Stimulated activated naive CD8-positive, alpha-beta T cell treated with anti-CD3 and anti-CD28 coated beads, Interleukin-15, Interleukin-2, amounts not matched to agents 100 ng/mL and 50 ng/mL, for 24 hours (primary cell): ENCODE results near the gene OR10V1.
"Not testable (repeated sequence)": the region's sequence is repeated elsewhere in the genome, so short reads cannot be mapped to it uniquely, and the experiment has no call there.

Experiments
- H3K27ac Mint-ChIP-seq: one replicate; pipeline ENCODE4 v1.8.0; 2021; ENCODE audit warnings: mild to moderate bottlenecking, mixed read lengths
- H3K27me3 Mint-ChIP-seq: one replicate; pipeline ENCODE4 v1.8.0; 2021; ENCODE audit warnings: mixed read lengths
- H3K36me3 Mint-ChIP-seq: one replicate; pipeline ENCODE4 v1.8.0; 2021; ENCODE audit warnings: low read depth, mixed read lengths
- H3K4me1 Mint-ChIP-seq: one replicate; pipeline ENCODE4 v1.8.0; 2021; ENCODE audit warnings: low read depth, mixed read lengths
- H3K4me3 Mint-ChIP-seq: one replicate; pipeline ENCODE4 v1.8.0; 2021; ENCODE audit warnings: mild to moderate bottlenecking, mixed read lengths
- H3K9me3 Mint-ChIP-seq: one replicate; pipeline ENCODE4 v1.8.0; 2021; ENCODE audit warnings: mixed read lengths

OR10V1 gene

DNA sequence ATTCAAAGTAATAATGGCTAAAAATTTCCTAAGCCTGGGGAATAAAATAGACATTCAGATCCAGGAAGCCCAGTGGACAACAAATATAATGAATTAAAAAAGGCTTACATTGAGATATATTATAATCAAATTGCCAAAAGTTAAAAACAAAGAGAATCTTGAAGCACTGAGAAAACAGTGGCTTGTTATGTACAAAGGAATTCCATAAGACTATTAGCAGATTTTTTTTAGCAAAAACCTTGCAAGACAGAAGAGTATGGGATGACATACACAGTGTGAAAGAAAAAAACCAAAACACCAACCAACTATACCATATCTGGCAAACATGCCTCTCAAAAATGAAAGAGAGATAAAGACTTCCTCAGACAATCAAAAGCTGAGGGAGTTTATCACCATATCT lies 20.7 kb downstream of the OR10V1 start:
- H3K4me3 Mint-ChIP-seq: no peak overlapping the region
- H3K27me3 Mint-ChIP-seq: peaks cover 20% of the 10 kb centered on the region
- no peaks in the 10 kb centered on the region for H3K4me1 Mint-ChIP-seq
- H3K9me3 Mint-ChIP-seq: peaks cover 15% of the 10 kb centered on the region
- H3K27ac Mint-ChIP-seq: no peak overlapping the region
- no peaks in the 10 kb centered on the region for H3K36me3 Mint-ChIP-seq

- Mint-ChIP-seq H3K4me3 (no peak overlapping the region), H3K9me3 (peaks cover 15% of the 10 kb centered on the region), H3K27ac (no peak overlapping the region), H3K4me1 (no peaks in the 10 kb centered on the region), H3K36me3 (no peaks in the 10 kb centered on the region), H3K27me3 (peaks cover 16% of the 10 kb centered on the region)
These were observed 22.5 kb downstream of the OR10V1 start for GRCh38 chr11:59691156-59691555.

DNA sequence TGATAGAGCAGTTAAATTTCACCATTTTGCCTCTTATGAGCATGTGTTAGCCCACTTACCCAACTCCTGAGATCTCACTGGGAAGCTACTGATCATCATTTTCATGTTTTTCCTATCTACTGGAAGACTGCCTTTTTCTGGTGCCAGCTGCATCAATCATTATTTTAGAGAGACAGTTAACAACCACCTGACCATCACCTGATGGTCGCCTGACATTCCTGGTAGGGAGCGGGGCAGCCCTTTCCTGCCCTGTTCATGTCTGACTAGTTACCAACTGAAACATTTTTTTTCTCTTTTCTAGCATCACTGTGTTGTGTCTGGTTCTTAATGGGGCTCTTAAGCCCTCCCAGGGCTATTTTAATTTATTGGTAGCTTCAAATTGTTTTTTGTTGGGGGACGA lies 24.6 kb downstream of the OR10V1 start:
- peaks cover 15% of the 10 kb centered on the region for H3K9me3 Mint-ChIP-seq
- H3K27me3 Mint-ChIP-seq: peaks cover 21% of the 10 kb centered on the region
- no peak overlapping the region for H3K27ac Mint-ChIP-seq
- no peaks in the 10 kb centered on the region for H3K4me1 Mint-ChIP-seq
- no peaks in the 10 kb centered on the region for H3K36me3 Mint-ChIP-seq
- no peak overlapping the region for H3K4me3 Mint-ChIP-seq

DNA sequence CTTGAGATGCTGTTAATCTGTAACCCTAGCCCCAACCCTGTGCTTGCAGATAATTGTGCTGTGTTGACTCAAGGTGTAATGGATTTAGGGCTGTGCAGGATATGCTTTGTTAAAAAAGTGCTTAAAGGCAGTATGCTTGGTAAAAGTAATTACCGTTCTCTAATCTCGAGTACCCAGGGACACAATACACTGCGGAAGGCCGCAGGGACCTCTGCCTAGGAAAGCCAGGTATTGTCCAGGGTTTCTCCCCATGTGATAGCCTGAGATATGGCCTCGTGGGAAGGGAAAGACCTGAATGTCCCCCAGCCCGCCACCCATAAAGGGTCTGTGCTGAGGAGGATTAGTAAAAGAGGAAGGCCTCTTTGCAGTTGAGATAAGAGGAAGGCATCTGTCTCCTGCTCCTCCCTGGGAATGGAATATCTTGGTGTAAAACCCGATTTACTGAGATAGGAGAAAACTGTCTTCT lies 32.4 kb downstream of the OR10V1 start:
- H3K27me3 Mint-ChIP-seq: peaks cover 24% of the 10 kb centered on the region
- peaks cover 12% of the 10 kb centered on the region for H3K4me1 Mint-ChIP-seq
- H3K9me3 Mint-ChIP-seq, H3K4me3 Mint-ChIP-seq, H3K27ac Mint-ChIP-seq, H3K36me3 Mint-ChIP-seq: not testable (repeated sequence)

- Mint-ChIP-seq H3K27ac (no peak overlapping the region), H3K4me1 (peaks cover 18% of the 10 kb centered on the region), H3K9me3 (no peaks in the 10 kb centered on the region), H3K4me3 (no peak overlapping the region), H3K36me3 (no peaks in the 10 kb centered on the region), H3K27me3 (peaks cover 21% of the 10 kb centered on the region)
These were observed 33.1 kb downstream of the OR10V1 start for GRCh38 chr11:59680287-59681154.

DNA sequence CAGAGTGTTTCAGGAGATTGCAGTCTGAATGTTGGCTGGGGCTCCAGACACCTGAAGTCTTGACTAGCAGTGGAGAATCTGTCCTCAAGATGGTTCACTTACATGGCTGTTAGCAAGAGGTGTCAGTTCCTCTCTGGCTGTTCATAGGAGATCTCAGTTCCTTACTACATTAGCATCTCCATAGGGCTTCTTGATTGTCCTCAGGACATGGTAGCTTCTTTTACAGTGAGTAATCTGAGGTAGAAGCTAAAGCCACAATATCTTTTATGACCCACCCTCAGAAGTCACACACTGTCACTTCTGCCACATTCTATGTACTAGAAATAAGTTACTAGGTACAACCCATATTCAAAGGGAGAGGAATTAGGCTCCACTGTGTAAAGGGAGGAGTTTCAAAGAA lies 34.3 kb downstream of the OR10V1 start:
- Mint-ChIP-seq H3K27me3 (peaks cover 15% of the 10 kb centered on the region), H3K4me3 (no peak overlapping the region), H3K27ac (no peak overlapping the region), H3K36me3 (no peaks in the 10 kb centered on the region), H3K9me3 (no peaks in the 10 kb centered on the region), H3K4me1 (peaks cover 18% of the 10 kb centered on the region)

DNA sequence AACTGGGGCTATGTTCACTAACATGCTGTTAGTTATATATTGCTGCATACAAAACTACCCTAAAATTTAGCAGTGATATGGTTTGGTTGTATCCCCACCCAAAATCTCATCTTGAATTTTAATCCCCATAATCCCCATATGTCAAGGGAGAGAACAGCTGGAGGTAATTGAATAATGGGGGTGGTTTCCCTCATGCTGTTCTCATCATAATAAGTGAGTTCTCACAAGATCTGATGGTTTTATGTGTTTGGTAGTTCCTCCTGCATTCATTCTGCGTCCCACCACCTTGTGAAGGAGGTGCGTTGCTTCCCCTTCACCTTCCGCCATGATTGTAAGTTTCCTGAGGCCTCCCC lies 34.9 kb downstream of the OR10V1 start:
- H3K9me3 Mint-ChIP-seq: no peaks in the 10 kb centered on the region
- H3K27ac Mint-ChIP-seq: no peak overlapping the region
- peaks cover 18% of the 10 kb centered on the region for H3K4me1 Mint-ChIP-seq
- H3K36me3 Mint-ChIP-seq: no peaks in the 10 kb centered on the region
- peaks cover 15% of the 10 kb centered on the region for H3K27me3 Mint-ChIP-seq
- H3K4me3 Mint-ChIP-seq: no peak overlapping the region

- Mint-ChIP-seq H3K36me3 (no peaks in the 10 kb centered on the region), H3K27ac (no peak overlapping the region), H3K9me3 (no peaks in the 10 kb centered on the region), H3K27me3 (peaks cover 12% of the 10 kb centered on the region), H3K4me3 (no peak overlapping the region), H3K4me1 (peaks cover 18% of the 10 kb centered on the region)
These were observed 35.4 kb downstream of the OR10V1 start for GRCh38 chr11:59678118-59678812.

DNA sequence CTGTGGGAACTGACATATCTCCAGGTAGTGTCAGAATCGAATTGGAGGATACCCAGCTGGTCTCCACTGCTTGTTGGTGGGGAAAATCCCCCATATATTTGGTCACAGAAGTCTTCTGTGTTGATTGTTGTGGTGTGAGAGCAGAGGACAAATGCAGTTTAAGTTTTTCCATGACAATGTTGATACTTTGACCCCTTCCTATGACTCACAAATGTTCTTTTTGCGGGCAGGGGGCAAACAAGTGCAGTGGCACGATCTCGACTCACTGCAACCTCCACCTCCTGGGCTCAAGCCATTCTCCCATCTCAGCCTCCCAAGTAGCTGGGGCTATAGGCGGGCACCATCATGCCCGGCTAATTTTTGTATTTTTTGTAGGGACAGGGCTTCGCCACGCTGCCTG lies 37.4 kb downstream of the OR10V1 start:
- Mint-ChIP-seq H3K27me3 (no peaks in the 10 kb centered on the region), H3K27ac (no peak overlapping the region), H3K36me3 (no peaks in the 10 kb centered on the region), H3K4me3 (no peak overlapping the region), H3K4me1 (peaks cover 18% of the 10 kb centered on the region), H3K9me3 (no peaks in the 10 kb centered on the region)

GRCh38 chr11:59674291-59674690 lies 39.4 kb downstream of the OR10V1 start:
- H3K36me3 Mint-ChIP-seq: no peaks in the 10 kb centered on the region
- no peak overlapping the region for H3K27ac Mint-ChIP-seq
- H3K4me1 Mint-ChIP-seq: peaks cover 26% of the 10 kb centered on the region
- H3K27me3 Mint-ChIP-seq: no peaks in the 10 kb centered on the region
- no peaks in the 10 kb centered on the region for H3K9me3 Mint-ChIP-seq
- H3K4me3 Mint-ChIP-seq: no peak overlapping the region

DNA sequence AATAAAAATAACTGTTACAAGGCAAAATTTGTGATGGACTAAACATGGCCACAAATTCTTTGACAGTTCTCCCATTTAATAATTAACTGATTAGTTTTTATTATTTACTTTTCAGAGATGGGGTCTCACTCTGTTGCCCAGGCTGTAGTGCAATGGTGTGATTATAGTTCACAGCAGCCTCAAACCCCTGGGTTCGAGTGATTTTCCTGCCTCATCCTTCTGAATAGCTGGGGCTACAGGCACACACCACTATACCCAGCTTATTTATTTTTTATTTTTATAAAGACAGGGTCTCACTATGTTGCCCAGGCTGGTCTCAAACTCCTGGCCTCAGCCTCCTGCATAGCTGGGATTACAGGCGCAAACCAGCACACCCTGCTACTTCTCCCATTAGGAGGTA lies 40.4 kb downstream of the OR10V1 start:
- H3K27me3 Mint-ChIP-seq: no peaks in the 10 kb centered on the region
- peaks cover 22% of the 10 kb centered on the region for H3K4me1 Mint-ChIP-seq
- no peaks in the 10 kb centered on the region for H3K9me3 Mint-ChIP-seq
- no peak overlapping the region for H3K4me3 Mint-ChIP-seq
- H3K36me3 Mint-ChIP-seq: no peaks in the 10 kb centered on the region
- no peak overlapping the region for H3K27ac Mint-ChIP-seq

GRCh38 chr11:59671471-59671870 lies 42.2 kb downstream of the OR10V1 start:
- no peak overlapping the region for H3K27ac Mint-ChIP-seq
- H3K36me3 Mint-ChIP-seq: peaks cover 16% of the 10 kb centered on the region
- no peak overlapping the region for H3K4me3 Mint-ChIP-seq
- H3K4me1 Mint-ChIP-seq: peaks cover 36% of the 10 kb centered on the region
- no peaks in the 10 kb centered on the region for H3K27me3 Mint-ChIP-seq
- H3K9me3 Mint-ChIP-seq: no peaks in the 10 kb centered on the region

GRCh38 chr11:59669611-59670009 lies 44.0 kb downstream of the OR10V1 start:
- Mint-ChIP-seq H3K9me3 (no peaks in the 10 kb centered on the region), H3K27me3 (no peaks in the 10 kb centered on the region), H3K4me3 (peak overlapping the region; percentile 92), H3K27ac (peak overlapping the region; percentile 95), H3K36me3 (peaks cover 33% of the 10 kb centered on the region), H3K4me1 (peaks cover 46% of the 10 kb centered on the region)

GRCh38 chr11:59668950-59669610 lies 44.6 kb downstream of the OR10V1 start, which contains the start of gene PATL1:
Gene PATL1, minus strand, starts transcription at chr11:59669037. Its CDS starts 142 bp downstream, at chr11:59668895.
- peak within 1 kb of the TSS; percentile 93 for H3K4me3 Mint-ChIP-seq
- H3K4me1 Mint-ChIP-seq: peaks cover 51% of the 10 kb centered on the region
- H3K9me3 Mint-ChIP-seq: no peaks in the 10 kb centered on the region
- peaks cover 36% of the 10 kb centered on the region for H3K36me3 Mint-ChIP-seq
- H3K27ac Mint-ChIP-seq: peak within 1 kb of the TSS; percentile 95
- H3K27me3 Mint-ChIP-seq: no peaks in the 10 kb centered on the region
